GM18520 (cell line): Measurements from ENCODE around the gene SLC16A9.

Experiments
- ATAC-seq: cut with Tn5 transposase; IDR thresholded peaks from one replicate; pipeline ENCODE4 v1.9.1; 2021; ENCODE audit not compliant: unreplicated experiment

The SLC16A9 gene

GRCh38 chr10:59631882-59632807, 77.5 kb downstream of the SLC16A9 start:
- no peak for ATAC-seq

GRCh38 chr10:59631237-59631636, 78.4 kb downstream of the SLC16A9 start:
- ATAC-seq = no peak

DNA sequence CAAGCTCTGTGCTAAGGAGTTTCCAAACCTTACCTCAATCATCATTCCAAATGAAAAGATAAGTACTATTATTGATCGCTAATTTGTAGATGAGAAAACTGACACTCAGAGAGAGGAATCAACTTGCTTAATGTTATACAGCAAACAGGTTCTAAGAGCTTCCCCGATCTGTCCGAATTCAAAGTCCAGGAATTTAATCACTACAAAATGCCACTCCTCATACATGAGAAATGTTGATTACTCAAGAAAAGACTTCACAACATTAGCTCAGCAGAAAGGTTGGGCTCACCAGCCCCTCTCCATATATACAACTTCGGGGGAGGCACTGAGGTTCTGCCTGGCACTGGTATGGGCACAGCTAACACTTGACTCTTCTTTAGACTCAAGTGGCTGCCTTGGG, 80.7 kb downstream of the SLC16A9 start:
- no peak for ATAC-seq

GRCh38 chr10:59628456-59628855, 81.2 kb downstream of the SLC16A9 start:
- ATAC-seq = no peak

- no peak for ATAC-seq
These were observed 82.2 kb downstream of the SLC16A9 start for GRCh38 chr10:59627366-59628018.

DNA sequence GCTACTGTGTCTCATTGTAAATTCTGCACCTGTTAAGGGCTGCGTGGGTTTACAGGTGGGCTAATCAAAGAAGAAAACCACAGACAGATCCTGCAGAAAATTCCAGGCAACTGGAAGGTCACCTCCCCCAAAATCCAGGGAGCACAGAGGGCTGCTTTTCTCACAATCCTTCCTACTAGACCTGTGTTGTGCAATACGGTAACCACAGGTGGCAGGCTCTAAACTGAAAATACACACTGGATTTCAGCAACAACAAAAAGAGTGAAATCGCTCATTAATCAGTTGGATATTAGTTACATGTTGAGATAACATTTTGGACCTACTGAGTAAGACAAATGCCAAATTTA, 83.2 kb downstream of the SLC16A9 start:
- ATAC-seq = no peak

DNA sequence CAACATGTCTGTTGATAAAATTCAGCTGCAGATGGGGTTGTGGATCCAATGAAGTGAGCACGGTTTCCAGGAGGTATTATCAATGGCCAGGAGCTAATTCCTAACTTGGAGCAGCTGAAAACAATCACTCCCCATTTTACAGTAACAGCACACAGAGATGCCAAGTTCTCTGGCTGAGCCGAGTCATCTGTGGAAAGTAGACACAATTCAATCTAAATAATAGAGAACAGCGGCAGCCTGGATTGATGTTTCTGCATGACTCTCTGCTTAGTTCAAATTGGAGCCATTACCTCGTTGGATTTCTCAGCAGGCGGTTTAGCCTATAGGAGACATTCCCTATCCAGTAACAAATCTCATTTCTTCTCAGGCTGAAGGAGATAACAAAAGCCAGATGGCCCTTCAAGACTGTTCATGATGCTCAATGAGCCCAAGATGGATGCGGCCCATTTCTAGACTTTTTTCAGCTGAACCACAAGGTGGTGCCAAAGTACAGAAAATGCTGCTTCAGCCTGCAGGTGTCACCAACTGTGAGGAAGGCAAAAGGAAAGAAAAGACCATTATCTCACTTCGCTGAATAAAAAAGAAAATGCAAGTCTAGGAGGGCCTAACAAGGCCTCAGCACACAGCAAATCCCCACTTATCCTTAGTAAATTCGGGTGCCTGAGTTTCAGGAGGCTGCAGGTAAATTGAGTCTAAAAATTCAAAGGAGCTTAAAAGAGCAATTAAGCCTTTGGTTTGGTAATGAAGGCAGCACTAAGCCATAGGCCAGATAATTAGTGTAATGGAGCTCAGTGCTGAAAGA, 83.7 kb downstream of the SLC16A9 start:
- peak; percentile 80 for ATAC-seq

GRCh38 chr10:59624951-59625350, 84.7 kb downstream of the SLC16A9 start:
- ATAC-seq = no peak

DNA sequence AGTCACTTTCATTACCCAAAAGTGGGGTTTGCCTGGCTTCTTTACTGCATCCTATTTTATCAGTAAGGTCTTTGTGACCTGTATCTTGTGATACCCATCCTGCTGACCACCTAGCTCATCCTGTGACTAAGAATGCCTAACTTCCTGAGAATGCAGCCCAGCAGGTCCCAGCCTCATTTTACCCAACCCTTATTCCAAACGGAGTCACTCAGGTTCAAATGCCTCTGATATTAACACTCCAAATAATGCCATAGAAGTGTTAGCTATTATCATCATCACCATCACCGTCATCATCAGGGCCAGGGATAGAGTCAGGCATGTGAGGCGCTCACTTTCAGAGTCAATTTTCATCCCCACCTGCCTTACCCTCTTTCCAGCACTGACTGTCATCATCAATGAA, 85.5 kb downstream of the SLC16A9 start:
- ATAC-seq = no peak

DNA sequence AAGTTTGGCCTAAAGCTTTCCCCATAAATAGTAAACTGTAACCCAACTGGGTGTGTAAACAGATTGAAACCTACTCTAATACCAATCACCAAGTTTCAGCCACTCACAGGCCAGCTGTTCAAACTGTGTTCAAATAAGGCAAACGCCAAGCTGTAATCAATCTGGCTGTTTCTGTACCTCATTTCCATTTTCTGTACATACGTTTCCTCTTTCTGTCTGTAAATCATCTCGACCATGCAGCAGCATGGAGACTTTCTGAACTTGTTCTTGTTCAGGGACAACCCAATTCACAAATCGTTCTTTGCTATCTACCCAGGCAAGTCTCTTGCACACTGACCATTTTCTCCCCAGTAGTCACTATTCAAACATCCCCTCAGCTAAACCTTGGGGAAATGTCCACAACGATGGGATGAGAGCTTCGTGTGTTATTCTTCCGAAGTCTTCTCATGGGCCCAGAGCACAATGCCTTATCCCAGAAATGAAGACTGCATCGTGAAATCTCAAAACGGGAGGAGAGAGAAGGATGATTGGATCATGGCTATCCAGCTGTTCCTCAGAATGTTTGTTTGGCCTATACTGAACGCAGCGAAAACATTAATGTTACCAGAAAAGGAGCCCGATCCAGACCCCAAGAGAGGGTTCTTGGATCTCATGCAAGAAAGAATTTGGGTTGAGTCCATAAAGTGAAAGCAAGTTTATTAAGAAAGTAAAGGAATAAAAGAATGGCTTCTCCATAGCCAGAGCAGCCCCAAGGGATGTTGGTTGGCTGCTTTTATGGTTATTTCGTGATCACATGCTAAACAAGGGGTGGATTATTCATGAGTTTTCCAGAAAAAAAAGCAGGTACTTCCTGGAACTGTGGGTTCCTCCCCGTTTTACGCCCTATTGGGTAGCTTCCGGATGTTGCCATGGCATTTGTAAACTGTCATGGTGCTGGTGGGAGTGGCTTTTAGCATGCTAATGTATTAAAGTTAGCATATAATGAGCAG, 86.2 kb downstream of the SLC16A9 start:
- no peak for ATAC-seq

DNA sequence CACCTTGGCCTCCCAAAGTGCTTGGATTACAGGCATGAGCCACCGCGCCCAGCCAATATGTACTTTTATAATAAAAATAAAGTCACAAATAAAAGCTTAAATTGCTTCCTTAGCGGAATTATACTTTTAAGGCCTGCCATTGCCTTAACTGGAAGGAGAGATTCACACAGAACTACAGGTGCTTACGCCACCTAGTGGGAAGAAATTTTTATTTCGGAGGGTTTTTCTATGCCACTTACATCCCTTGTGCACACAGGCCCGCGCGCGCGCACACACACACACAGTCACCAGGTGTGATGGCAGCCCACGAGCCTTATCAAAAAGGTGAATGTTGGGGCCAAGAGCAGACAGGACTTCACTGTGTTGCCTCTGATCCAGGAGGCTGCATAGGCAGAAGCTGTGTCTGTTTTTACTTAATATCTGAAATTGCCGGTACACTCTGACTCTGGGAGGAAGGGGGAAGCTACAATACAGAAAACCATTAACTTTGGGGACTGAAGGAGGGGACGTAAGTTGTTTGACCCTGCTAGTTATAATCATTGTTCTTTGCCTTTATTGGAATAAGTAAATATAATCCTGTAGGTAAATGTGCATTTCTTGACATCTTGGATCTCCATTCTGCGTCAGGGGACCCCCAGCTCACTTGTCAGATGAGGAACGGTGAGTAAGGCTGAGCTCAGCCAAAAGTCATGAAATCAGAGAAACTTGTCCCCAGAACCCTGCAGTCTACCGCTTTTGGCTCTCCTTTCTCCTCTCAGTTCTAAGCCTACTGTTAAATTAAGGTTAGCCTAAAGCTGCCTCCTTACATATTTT, 87.1 kb downstream of the SLC16A9 start:
- no peak for ATAC-seq

DNA sequence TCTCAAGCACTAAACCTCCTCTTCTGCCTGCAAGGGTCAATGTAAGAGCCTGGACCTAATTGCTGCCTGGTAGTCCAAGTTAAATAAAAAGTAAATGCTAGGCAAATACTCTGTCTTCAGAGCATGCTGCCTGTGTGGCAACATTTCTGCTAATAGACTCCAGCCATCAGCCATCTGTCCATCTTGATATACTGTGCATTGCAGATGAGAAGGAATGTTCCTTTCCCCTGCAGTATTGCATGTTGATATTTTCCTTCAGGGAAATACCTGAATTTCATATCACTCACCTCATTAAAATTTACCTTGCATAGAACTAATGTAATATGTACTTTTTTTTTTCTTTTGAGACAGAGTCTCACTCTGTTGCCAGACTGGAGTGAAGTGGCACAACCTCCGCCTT, 87.9 kb downstream of the SLC16A9 start:
- ATAC-seq = no peak

GRCh38 chr10:59618666-59619065, 91.0 kb downstream of the SLC16A9 start:
- no peak for ATAC-seq

DNA sequence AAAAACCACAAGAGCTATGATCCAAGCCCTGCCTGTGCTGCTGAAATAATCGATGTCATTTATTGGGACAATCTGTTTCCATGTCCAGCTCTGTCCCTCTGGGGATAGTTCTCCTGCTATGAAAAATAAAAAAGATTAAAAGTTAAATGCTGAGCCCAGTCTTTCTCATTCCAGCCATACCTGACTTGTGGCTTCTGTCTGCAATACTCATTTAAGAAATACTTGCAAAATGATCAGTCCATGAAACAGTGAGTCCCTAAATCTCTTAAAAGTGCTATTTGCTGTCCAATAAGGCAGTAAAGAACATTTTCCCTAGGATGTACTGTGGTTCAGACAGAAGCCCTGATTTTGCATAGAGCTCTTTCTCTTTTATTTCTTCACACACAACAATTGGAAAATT, 91.7 kb downstream of the SLC16A9 start:
- ATAC-seq = no peak

GRCh38 chr10:59611048-59611447, 98.6 kb downstream of the SLC16A9 start:
- no peak for ATAC-seq

DNA sequence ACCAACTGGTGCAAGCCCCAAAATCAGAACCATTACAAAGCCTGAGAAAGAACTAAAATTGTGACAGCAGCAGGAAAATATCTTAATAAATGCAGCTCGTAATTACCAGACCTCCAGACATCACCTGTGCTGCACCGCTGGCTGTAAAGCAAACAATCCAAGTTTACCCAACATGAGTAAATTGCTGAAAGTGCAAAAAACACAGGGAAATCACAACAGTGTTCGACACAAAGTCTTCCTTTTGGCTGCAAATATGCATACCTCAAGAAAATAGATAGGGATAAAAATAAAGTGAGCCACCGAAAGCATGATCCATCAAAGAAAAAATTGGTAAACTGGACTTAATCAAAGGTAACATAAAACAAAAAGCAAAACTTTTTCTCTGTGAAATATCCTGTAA, 101.7 kb downstream of the SLC16A9 start:
- no peak for ATAC-seq

DNA sequence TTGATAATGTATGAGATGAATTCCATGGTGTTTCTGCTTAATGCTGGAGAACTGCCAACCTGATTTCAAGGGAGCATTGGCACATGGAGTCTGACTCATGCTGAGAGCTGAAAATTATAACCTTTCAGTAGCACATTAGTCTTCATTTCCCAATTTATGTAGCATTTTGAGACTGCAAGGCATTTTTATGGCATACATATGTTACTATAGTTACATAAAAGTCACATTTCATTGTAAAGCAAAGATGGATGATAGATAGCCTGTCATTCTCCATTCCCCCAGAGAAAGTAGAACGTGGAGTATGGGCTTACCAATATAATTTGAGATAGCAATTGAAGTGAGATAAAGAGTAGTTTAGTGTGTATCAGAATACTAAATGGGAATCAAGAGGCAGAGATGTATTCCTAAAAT, 103.1 kb downstream of the SLC16A9 start:
- ATAC-seq = no peak

DNA sequence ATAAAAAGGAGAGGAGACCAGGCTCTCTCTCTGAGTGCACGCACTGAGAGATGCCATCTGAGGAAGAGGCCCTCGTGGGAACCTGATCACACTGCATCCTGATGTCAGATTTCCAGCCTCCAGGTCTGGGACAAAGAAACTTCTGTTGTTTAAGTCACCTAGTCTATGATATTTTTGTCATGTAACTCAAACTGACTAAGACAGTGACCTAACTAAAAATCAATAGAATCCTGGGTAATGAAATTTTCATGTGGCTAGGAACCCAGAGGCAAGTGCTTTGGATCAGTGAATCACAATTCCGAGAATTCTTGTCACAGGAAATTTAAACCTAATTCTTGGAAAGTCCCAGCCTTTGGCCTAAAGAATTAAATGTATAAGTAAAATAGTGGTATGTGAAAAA, 107.7 kb downstream of the SLC16A9 start:
- ATAC-seq = no peak
